GM19025 (cell line): ENCODE data around the gene GADD45G.

Source experiments
- ATAC-seq: cut with Tn5 transposase; IDR thresholded peaks from one replicate; pipeline ENCODE4 v1.9.1; 2021; ENCODE audit warnings: mild to moderate bottlenecking, low read depth, moderate library complexity; ENCODE audit not compliant: unreplicated experiment

The GADD45G gene

GRCh38 chr9:89626741-89627265, 22.0 kb downstream of the GADD45G start:
- no peak for ATAC-seq

DNA sequence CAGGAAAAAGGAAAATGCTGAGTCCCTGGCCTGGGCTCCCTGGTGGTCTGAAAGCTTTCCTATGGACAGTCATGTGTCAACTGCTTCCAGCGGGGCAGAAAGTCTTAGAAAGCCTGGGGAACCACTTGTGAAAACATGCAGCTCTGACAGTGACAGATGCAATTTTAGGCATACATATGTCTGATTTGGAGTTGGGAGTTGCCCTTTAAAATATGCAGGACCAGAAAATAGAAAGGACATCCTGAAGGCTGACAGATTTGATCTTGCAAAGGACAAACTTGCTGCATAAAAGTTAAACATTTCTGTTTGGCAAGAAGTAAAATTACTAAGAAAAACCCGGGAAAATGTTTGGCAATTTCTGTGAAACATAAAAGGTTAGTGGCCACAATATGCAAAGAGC, 23.8 kb downstream of the GADD45G start:
- ATAC-seq: no peak

- no peak for ATAC-seq
These were observed 24.5 kb downstream of the GADD45G start for GRCh38 chr9:89629081-89629976.

- no peak for ATAC-seq
These were observed 25.7 kb downstream of the GADD45G start for GRCh38 chr9:89630508-89630907.

GRCh38 chr9:89631384-89631783, 26.6 kb downstream of the GADD45G start:
- ATAC-seq: no peak

DNA sequence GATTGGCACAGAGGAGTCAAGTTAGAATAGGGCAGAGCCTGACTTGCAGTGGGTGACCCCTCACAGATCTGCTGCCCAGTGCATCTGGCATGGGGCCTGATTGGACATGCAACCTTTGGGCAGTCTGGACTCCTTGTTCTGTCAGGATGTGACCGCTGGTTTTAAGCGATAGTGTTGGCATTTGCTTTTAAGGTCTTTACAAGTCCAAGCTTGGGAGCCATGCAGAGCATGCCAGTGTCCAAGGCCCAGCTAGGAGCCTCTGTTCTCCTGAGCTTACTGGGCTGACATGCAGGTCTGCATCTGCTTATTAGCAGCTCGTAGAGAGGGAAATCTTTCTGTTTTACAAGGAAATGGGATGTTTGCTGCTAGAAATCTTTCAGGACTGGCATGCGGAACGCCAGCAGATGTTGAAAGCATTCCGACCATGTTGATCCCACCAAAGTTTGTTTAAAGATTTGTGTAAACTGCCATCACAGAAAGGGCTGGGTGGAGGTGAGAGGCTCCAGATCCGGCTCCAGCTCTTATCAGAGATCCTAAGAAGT, 27.5 kb downstream of the GADD45G start:
- no peak for ATAC-seq

DNA sequence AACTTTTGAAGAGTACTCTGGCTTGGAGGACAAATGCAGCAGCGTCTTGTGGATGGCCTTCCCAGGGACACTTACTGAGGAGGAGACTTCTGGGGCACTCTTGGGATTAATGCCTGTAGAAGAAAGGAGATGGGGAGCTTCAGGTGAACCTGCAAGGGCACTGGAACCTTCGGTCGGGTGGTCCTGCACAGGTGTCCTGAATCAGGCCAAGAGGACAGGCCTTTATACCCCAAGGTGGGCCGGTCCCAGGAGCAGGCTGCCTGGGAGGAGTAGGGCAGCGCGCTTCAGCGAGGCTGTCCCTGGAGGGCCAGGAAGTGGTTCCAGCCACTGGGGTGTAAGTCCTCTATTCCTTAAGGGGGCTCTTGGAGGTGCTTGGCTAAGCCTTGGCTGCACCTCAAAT, 27.9 kb downstream of the GADD45G start:
- no peak for ATAC-seq

DNA sequence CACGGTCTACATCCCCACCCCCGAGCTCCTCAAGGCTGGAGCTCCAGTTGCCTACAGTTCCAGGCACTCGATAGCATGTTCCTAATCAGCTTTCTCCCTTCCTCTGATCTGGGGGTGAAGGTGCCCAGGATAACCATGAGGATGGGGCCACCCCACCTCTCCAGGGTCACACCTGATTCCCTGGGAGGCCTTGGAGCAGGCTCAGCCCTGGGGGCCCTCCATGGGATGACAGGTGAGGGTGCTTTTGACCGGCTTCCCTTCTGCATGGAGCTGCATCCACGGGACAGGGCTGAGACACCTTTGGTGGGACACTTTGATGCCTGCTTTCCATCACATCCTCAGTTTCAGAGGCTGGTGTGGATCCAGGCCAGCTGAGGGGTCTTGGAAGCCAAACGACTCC, 28.6 kb downstream of the GADD45G start:
- no peak for ATAC-seq

- ATAC-seq: no peak
These were observed 29.1 kb downstream of the GADD45G start for GRCh38 chr9:89633920-89634319.

DNA sequence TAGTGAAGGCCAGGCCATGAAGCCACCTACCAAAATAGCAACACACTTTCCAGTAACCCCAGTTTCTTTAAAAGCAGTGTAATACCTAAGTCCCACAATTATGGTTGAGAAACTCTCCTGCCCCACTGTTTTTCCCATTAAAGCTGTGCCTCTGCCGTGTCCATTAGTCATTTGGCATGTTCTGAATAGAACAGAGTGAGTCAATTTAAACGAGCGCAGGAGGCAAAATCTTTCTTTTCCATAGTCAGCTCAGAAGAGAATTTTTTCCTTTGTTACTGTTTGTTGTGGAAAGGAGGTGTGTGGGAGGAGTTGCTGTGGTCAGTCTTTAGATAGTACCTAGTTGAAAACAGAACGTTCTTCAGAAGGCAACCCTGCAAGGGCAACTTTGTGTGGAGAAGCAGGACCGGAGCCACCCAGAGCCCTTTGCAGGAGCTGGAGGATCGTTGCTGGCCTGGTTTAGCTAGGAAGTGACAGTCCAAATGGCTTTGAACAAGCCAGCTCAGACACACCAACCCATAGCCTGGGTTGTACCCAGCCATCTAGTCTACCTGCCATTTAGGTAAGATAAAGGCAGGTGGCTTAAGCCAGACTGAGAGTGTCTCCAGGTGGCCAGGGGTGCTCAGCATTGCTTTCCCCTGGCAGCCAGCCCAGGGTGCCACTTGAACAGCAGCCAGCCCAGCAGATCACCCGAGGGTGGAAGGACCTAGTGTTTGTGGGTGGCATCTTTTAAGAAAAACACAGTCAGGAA, 30.4 kb downstream of the GADD45G start:
- no peak for ATAC-seq

GRCh38 chr9:89635816-89636215, 31.0 kb downstream of the GADD45G start:
- no peak for ATAC-seq

DNA sequence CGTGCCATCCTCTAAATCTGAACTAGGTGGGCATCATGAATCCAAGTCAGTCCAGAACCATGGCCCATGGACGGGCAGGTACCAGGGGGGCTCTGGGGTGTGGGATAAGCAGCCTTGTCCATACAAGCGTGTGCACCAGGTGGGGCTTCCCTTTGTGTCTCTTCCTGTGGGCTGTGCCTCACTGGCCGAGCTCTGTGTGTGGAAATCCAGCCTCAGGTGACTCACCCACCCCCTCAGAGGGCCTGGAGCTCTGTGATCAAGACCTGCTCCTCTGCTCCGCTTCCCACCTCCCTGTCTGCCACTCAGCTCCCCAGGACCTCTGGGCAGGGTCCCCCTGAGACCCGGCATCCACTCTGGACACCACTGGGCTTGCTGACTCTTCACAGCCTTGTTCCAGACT, 33.0 kb downstream of the GADD45G start:
- ATAC-seq: no peak

GRCh38 chr9:89638359-89638758, 33.5 kb downstream of the GADD45G start:
- no peak for ATAC-seq

- ATAC-seq: no peak
These were observed 34.1 kb downstream of the GADD45G start for GRCh38 chr9:89638893-89639292.

GRCh38 chr9:89639367-89639795, 34.6 kb downstream of the GADD45G start:
- no peak for ATAC-seq

GRCh38 chr9:89639961-89640360, 35.1 kb downstream of the GADD45G start:
- no peak for ATAC-seq

GRCh38 chr9:89640361-89640760, 35.5 kb downstream of the GADD45G start:
- ATAC-seq: no peak

DNA sequence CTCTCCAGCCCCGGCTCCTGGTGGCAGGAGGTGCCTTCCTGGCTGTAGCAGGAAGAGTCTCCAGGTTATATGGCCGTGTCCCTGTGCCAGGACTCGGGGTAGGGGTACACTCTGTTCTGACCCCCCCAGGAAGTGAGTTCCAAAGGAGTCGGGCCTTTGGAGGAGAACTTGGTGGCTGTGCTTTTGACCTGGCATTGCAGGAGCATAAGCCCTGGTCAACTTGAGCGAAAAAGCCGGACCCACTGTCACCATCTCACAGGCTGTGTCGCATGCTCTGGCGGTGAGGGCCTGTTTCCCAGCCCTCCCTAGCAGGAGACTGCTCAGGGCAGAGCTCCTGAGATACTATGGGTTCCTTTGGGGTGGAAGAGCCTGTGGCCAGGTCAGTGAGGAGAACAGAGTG, 36.0 kb downstream of the GADD45G start:
- no peak for ATAC-seq

DNA sequence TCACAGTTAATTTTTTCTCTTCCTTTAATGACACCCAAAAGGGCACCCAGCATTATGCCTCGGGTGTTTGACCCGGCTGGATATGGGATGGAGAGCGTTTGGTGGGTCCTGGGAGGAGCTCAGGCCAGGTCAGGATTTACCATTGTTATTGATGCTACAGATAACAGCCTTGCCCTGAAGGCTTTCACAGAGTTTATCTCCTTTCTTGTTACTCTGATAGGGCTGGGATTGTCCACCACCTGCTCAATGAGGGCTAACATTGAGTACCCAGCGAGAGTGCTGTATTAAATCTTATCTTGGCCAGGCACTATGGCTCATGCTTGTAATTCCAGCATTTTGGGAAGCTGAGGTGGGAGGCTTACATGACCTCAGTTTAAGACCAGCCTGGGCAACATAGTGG, 37.2 kb downstream of the GADD45G start:
- ATAC-seq: no peak

GRCh38 chr9:89642789-89643188, 38.0 kb downstream of the GADD45G start:
- ATAC-seq: no peak
